NCI-H128 (cell line): ENCODE results near the gene IMMT.

Experiments used
- DNase-seq: peaks from one replicate; lab custom pipeline; 2025; ENCODE audit not compliant: unreplicated experiment; lab: John Stamatoyannopoulos, UW

Gene IMMT

DNA sequence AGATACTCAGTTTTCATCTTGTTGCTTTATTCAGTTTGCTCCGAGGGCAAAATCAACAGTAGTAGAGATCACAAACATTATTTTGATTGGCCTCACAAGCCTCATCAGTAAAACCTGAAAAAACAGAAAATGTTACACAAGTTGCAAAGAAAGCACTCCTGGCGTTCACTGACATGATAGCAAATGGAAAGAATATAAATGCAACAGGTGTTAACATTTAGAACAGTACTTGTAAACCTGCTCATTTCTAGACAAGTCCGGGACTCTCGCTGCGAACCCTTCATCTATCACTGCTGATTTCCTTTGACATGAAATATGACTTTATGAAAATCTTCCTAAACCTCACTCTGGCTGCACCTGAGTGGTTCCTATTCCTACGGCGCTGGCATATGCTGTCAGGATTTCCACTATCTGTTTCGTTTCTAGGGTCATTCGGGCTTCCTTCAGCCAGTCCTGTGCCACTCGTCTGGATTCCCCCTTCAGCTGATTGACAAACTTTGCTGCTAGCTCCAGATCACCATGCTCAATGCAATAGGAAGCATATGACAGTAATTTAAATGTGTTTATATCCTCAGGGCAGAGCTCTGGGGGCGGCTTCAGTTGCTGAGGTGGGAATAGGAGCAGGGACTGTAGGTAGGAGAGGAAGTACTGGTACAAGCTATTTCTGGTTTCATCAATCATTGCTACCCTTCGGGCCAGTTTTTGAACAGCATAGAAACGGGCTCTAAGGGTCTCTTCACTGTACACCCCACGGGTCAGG is 51.2 kb downstream of the IMMT start:
- no peak for DNase-seq

DNA sequence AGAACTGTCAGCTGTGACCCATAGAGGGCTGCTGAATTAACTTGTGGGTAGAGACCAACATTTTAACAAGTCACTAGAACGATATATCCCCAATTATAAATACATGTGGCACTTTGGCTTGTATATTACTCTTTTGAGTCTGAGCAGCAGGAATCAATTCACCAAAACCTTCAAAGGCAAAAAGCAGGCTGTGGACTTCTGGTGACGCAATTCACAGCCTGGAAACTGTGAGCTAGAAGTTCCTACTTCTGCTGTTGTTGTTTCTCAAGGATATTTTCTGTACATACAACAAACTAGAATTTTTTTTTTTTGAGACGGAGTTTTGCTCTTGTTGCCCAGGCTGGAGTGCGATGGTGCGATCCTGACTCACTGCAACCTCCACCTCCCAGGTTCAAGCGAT is 52.0 kb downstream of the IMMT start:
- DNase-seq: no peak

DNA sequence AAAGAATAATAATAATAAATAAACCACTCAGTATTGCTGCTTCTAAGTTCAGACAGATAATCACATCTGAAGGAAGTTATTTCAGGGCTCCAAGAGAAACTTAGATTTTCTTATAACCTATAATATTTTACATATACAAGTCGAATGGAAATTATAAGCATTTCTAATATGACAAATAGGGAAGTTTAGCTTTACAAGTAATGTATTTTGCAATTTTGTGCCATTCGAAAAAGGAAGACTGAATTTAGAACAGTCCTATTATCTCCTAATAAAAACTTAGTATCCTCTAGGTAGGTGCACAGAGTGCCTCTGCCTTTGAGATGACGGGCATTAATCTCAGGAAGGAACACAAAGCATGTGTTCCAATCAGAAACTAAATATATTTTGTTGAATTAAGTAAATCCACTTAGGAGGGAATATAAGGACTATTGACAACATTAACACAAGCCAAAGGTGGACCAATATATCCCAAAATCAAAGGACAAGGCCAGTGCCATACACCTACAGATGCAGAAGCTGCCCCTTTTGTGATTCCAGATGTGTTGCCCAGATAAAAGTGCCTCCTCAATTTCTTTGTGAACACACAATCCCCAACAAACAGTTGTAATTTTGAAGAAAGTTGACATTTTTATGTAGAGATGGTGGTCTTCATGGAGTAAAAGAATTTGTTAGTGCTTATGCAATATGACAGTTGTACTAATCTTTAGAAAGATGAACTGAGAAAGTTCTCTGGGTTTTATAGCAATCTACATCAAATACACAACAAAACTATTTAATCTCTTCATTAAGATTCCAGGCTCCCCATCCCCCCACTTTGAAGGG is 52.6 kb downstream of the IMMT start:
- DNase-seq: no peak

DNA sequence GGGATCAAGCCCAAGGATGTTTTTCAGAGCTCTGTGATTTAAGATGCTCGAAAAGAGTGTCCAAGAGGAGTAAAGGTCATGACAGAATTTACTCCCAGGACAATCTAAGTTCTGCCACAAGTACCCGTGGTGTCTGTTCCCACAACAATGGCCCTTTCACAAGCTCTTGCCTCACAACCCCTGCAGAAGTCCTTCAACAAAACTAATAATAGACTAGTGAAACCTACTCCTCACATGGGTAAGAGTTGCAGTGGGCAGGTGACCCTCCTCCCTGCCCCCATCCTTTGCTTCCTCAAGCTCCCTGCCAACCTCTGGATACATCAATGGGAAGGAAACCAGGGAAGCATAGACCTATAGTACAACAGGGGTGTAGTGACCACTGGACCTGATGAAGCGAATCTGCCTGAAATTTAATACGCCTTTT is 54.3 kb downstream of the IMMT start:
- no peak for DNase-seq

DNA sequence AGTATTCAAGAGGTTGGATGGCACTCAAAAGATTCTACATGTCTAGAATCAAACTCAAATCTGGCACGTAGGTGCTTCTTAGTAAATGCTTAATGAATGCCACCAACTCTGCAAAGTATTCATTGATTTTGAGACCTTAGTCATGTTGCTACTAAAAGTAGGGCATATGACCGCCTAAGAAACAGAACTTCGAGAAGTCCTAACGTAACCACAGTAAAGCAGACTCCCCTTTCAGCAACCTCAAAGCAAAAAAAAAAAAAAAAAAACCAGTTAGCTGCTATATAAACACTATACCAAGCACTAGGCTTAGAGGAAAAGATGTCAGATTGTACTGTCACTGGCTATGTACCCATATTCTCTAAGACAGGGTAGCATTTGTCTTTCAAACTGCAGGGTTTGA is 55.3 kb downstream of the IMMT start:
- no peak for DNase-seq

DNA sequence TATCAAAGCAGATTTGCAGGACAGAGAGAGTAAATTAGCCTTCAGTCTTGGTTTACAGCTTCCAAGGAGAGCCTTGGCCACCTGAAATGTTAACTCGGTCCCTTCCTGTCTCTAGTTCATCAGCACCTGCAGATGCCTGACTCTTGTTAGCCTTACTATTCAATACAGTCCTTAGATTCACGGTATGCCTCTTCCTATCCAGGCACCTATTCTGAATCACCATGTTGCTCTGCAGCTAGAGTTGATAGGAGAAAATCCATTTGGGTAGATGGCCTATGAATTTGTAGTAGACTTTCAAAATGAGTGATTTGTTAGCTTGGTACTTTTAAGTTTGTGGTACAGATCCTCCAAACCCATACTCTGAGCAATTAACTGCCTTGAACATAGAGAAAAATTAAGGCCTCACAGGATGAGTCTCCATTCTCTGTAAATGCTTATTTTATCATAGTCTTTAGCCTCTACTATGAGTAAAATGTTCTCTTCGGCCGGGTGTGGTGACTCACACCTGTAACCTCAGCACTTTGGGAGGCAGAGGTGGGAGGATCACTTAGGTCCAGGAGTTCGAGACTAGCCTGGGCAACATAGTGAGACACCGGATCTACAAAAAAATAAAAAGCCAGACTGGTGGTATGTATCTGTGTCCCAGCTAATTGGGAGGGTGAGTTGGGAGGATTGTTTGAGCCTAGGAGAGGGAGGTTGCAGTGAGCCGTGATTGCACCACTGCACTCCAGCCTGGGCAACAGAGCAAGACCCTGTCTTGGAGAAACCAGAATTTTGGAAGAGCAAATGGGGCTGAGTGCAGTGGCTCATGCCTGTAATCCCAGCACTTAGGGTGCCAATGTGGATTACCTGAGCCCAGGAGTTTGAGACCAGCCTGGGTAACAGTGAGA is 56.3 kb downstream of the IMMT start:
- DNase-seq: no peak

DNA sequence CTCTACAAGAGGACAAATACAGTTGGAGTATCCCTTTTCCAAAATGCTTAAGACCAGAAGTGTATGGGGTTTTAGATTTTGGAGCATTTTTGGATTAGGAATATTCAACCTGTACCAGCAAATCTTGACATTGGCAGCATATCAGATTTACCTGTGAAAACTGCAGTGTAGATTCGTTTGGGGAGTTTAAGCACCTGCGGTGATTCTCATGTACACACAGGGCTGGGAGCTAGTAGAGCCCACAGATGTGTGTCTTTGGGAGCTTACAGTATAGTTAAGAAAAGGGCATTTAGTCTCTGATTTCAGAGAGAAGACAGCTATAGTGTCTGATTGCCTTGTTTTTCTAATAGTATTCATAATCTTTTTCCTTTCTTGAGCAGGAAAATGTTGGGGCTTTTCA is 59.1 kb downstream of the IMMT start:
- DNase-seq: no peak

DNA sequence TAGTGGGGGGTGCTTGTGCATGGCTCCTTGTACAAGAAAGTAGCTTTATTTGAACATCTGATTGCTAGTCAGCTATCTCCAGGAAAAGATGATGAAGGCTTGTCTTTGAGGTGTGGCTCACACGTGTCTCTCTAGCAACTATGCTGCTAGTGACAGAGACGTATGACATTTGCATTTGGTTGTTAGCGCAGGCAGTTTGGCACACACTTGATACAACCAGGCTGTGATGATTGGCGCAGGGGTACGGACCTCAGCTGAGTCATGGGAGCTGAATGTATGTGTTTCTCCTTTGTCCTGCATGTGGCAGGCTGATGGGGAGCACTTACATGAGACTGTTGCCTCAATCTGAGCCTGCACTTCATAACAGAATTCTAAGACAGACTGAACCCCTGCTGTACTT is 59.6 kb downstream of the IMMT start:
- DNase-seq: no peak

DNA sequence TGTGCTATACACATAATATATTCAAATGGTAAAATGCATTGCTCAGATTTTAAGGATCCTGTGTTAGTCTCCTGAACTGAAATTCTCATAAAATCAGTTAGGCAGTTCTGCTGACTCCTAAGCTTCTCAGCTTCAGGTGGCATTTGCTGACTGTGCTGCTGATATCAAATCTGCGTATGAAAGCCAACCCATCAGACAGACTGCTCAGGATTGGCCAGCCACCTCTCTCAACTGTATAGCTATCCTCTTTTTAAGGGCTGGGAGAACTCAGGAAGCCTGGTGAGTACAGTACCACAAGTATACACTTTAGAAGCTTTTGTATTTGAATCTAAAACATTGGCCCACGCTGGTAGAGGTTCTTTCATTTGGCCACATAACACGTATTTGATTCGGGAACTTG is 60.6 kb downstream of the IMMT start:
- DNase-seq: no peak

DNA sequence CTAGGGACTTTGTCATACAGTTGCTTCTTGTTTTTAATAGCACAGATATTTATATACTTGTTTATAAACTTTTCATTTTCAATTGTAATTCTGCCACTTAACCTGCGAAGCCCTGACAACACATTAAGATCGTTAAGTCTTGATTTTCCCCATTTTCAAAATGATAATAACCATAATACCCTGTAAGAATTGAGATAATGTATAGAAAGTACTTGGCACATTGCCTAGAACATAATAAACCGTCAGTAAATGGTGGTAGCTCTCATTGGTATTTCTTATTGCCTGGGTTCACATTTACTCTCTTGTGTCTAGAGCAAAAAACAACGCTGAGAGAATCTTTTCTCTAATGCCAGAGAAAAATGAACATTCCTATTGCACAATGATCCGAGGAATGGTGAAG is 70.6 kb downstream of the IMMT start:
- DNase-seq: no peak

DNA sequence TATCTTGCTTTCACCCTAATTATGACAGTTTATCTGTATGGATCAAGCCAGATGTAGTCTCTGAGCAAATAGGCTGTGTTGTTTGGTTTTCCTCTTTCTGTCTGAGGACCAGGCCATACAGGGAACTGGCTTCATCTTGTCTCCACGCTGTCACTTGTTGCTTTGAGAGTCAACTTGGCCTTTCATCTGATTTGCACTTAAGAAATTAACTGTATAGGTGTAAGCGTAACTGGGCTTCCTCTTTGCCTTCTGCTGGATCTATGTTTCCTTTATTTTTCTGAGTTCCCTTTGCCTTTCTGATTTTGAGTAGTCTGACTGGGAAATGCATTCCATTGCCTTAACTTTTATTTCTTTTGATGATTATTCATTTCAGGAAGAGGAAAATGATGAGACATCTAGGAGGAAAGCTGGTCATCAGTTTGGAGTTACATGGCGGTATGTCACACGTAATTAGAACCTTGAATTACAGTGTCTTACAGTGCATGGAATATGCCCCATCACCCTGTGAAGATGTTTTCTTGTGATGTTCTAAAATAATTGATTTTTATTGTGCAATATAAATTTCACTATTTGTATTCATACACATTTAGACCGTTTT is 71.8 kb downstream of the IMMT start:
- DNase-seq: no peak

DNA sequence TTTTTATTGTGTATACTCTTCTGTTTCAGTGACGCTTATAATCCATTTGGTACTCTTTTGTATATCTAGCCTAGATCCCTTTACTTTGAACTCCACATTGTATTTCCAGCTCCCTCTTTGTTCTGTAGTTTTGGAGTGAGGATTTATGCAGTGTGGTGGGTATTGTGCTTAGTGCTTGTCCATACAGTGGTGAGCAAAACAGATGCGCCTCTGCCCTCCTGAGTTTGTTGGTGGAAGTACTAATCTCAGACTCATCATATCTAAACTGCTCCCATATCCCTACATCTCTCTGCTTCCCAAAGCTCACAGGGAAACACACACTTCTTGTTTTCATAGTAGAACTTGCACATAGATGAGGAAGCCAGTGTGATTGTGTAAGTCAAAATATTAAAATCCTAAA is 77.1 kb downstream of the IMMT start:
- DNase-seq: no peak

DNA sequence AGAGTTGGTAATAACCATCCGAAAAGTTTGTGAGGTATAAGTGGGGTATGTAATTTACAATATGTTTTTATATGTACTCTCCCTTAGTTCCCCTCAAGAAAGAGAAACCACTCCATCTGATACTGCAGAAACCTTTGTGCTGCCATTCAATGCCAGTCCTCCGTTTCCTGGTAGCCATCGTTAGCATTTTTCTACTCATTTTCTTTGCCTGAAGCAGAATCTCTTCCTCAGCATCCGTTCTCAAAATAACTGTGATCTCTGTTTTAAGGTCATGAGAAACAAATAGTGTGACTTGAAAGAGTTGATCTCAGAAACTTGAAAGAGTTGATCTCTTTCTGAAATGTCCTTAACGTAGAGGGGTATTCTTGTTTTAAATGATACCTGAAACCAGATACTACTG is 88.2 kb downstream of the IMMT start:
- no peak for DNase-seq

DNA sequence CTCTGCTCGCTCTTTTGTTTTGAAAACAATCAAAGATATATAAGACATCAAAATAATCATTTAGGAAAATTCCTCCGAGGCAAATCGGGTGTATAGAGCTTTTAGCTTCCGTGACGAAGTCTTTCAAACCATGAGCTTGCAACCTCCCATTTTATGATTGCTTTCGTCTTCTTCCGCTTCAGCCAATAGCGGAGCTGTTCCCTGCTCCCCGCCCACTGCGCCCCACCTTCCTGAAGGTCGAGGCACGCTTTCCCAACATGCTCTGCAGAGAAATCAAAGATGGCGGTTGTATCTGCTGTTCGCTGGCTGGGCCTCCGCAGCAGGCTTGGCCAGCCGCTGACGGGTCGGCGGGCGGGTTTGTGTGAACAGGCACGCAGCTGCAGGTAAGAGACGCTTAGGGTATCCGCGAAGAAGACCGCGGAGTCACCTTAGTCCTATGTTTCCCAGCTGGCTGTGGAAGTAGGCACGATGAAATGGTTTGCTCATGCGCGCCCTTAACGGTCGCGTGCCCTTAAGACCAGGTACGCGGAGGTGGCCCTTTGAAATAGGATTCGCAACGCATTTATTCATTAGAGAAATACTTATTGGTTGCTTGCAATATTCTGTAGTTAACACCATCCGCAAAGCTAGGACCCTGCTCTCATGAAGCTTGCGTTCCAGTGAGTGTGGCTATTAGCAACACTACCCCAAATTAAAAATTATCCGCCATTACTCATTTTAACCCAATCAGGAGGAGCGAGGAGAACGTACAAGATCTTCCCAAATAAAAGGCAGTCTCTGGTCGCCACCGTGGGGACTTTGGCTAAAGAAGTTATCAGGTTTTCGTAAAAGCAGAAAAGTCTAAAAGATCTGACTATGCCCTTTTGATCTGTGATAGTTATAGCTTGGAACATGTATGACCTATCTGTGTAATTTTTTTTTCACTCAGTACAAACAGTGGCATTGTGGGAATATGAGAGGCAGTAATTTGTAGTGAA is 89.0 kb downstream of the IMMT start, which contains the start of gene PTCD3:
Gene PTCD3 (plus strand): TSS at position 267 of the 977 bp plus-strand sequence. CDS start 13 bp downstream, at position 280.
- peak; percentile 84 for DNase-seq

DNA sequence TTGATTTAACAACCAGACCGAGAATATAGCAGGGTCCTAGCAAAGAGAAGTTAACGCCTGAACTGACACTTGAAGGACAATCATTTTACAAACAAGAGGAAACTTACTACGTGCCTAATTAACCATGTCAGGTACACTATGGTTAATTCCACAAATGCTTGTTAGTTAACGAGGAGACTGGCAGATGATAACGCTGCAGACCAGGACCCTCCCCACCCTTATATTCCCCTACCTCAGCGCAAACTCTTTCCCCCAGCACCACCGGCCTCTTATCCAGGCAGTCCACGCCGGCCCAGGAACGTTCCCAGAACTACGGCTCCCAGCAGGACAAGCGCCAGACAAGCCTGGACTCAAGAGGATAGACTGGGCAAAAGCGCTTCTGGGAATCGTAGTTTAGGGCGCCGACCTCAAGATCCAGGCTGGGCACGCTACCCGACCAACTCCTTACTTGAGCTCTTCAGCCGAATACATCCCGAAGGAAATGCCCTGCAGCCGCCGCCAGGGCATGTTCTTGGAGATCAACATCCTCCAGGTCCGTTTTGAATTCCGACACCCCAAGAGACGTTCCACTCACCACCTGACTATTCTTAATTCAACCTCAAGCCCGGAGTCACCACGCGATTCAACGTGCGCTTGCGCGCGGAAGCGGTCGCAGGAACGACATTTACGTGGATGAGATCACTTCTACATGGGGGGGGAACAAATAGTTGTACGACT is 89.9 kb downstream of the IMMT start, which contains the start of gene POLR1A:
Gene POLR1A (minus strand): TSS at position 635 of the 717 bp plus-strand sequence. CDS start 110 bp downstream, at position 525.
- peak; percentile 75 for DNase-seq

DNA sequence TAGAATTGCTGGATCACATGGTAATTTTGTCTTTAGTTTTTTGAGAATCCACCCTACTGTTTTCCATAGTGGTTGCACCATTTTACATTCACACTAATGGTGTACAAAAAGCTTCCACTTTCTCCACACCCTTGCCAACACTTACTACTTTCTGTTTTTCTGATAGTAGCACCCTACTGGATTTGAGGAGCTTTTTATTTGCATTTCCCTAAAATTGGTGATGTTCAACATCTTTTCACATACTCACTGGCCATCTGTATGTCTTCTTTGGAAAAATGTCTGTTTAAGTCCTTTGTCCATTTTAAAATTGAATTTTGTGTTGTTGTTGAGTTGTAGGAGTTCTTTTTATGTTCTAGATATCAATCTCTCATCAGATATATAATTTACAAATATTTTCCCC is 93.1 kb downstream of the IMMT start:
- DNase-seq: no peak

DNA sequence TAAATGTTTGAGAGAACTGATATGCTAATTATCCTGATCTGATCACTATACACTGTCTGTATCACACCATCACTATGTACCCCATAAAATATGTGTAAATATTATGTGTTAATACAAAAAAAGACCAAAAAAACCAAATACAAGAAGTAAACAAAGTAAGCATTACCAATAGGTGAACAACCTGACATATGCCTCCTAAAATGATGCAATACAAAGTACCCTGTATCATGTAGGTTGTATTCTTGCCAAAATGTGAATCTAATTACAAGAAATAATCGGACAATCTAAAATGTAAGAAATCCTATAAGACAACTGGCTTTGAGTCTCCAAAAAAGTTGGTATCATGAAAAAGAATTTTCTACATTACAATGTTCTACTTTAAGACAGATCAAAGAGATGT is 97.3 kb downstream of the IMMT start:
- DNase-seq: no peak

DNA sequence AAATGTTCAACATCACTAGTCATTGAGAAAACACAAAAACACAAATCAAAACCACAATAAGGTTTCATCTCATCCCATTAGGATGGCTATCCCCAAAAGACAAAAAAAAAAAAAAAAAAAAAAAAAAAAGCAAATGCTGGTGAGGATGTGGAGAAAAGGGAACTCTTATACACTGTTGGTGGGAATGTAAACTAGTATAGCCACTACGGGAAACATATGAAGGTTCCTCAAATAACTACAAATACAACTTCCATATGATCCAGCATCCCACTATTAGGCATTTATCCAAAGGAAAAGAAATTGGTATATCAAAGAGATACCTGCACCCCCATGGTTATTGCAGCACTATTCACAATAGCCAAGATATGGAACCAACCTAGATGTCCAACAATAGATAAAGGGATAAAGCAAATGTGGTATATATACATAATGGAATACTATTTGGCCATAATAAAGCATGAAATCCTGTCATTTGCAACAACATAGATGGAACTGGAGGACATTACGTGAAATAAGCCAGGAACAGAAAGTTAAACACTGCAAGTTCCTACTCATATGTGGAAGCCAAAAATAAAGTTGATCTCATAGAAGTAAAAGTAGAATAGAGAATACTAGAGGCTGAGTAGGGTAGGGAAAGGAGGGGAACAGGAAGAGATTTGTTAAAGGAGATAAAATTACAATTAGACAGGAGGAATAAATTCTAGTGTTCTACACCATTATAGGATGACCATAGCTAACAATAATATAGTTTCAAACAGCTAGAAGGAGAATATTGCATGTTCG is 98.0 kb downstream of the IMMT start:
- no peak for DNase-seq
